B cell (primary cell): ENCODE data around the gene USH2A. TPM values are rescaled to one million over a fixed set of nuclear protein-coding genes. Genes with fewer than 3 reads are reported as not detected.

Experiments
- ATAC-seq: fragments of 200-7000 bp; cut with Tn5 transposase; one replicate; pipeline ENCODE4 v1.10.0; 2021; ENCODE audit warnings: low read depth, mild to moderate bottlenecking, moderate number of reproducible peaks, moderate library complexity
- CTCF ChIA-PET: fragments of 350-600 bp; sonication (Branson Sonifier 250); formaldehyde crosslinking; loops from one replicate; lab custom pipeline; 2021; ENCODE audit warnings: antibody characterized with exemption, inconsistent platforms; lab: Charles Lee
- POLR2A ChIA-PET: fragments of 350-600 bp; sonication (Branson Sonifier 250); formaldehyde crosslinking; loops from one replicate; lab custom pipeline; 2021; ENCODE audit warnings: antibody characterized with exemption; lab: Charles Lee
- DNase-seq: peaks from one replicate; pipeline ENCODE4 v3.0.0; 2013
- H2AFZ ChIP-seq: 2 replicates; pipeline ENCODE4 v1.6.1; 2012; ENCODE audit warnings: mild to moderate bottlenecking, low read depth, low read length; ENCODE audit not compliant: insufficient read depth, poor library complexity, severe bottlenecking
- H3K27ac ChIP-seq, 2 donors: 1 replicate in 1 of 2; 2 replicates in 1 of 2; pipeline ENCODE4 v1.5.1; 2012 to 2013; ENCODE audit warnings: low read length in 2 of 2, mild to moderate bottlenecking in 2 of 2, moderate library complexity in 1 of 2
- H3K27me3 ChIP-seq, 4 experiments: fragments of 200-600 bp in 1 of 4; sonication (generic) in 1 of 4; replicated peaks in 1 of 4; 1 replicate in 2 of 4; 2 replicates in 2 of 4; pipeline versions ENCODE4 v1.6.1 to v1.7.0; 2013 to 2016; ENCODE audit warnings: low read length in 3 of 4, mild to moderate bottlenecking in 2 of 4, mixed read lengths in 1 of 4, moderate library complexity in 1 of 4; ENCODE audit not compliant: insufficient read depth in 4 of 4, control insufficient read depth in 3 of 4; ENCODE audit errors: control extremely low read depth in 1 of 4
- H3K36me3 ChIP-seq, 2 experiments: replicated peaks in 1 of 2; 1 replicate in 1 of 2; 2 replicates in 1 of 2; pipeline versions ENCODE4 v1.6.1 to v1.7.1; 2013; ENCODE audit warnings: low read length in 1 of 2; ENCODE audit not compliant: insufficient read depth in 2 of 2, control insufficient read depth in 1 of 2; ENCODE audit errors: control extremely low read depth in 1 of 2, extremely low read depth in 1 of 2
- H3K4me1 ChIP-seq, 2 donors: fragments of 200-600 bp in 1 of 2; sonication (generic) in 1 of 2; 1 replicate in 1 of 2; 2 replicates in 1 of 2; pipeline versions ENCODE4 v1.5.1 to v1.6.1; 2013 to 2017; ENCODE audit warnings: low read length in 2 of 2; ENCODE audit not compliant: control insufficient read depth in 2 of 2, insufficient read depth in 2 of 2
- H3K4me2 ChIP-seq: replicated peaks from 2 replicates; pipeline ENCODE3; 2012; ENCODE audit warnings: mild to moderate bottlenecking, low read depth, low read length; ENCODE audit not compliant: poor library complexity, severe bottlenecking
- H3K4me3 ChIP-seq, 5 experiments: fragments of 200-600 bp in 1 of 5; sonication (generic) in 1 of 5; 1 replicate in 3 of 5; 2 replicates in 2 of 5; pipeline versions ENCODE4 v1.5.1 to v1.7.0; 2011 to 2016; ENCODE audit warnings: low read length in 4 of 5, mild to moderate bottlenecking in 4 of 5, low read depth in 2 of 5, control low read depth in 1 of 5, moderate library complexity in 1 of 5; ENCODE audit not compliant: insufficient read depth in 1 of 5; ENCODE audit errors: control extremely low read depth in 1 of 5, extremely low read depth in 1 of 5
- H3K79me2 ChIP-seq: fragments of 200-600 bp; sonication (generic); one replicate; pipeline ENCODE4 v1.6.0; 2016; ENCODE audit warnings: low read length; ENCODE audit not compliant: control insufficient read depth, insufficient read depth
- H3K9ac ChIP-seq: fragments of 200-600 bp; sonication (generic); 2 replicates; pipeline ENCODE4 v1.6.1; 2017; ENCODE audit warnings: mild to moderate bottlenecking, low read length, moderate library complexity
- H3K9me3 ChIP-seq, 3 donors: one replicate each; pipeline versions ENCODE4 v1.6.1 to v1.7.1; 2013; ENCODE audit warnings: low read length in 2 of 3; ENCODE audit not compliant: control insufficient read depth in 2 of 3, insufficient read depth in 1 of 3; ENCODE audit errors: control extremely low read depth in 1 of 3
- H4K20me1 ChIP-seq: 2 replicates; pipeline ENCODE4 v1.6.0; 2012; ENCODE audit warnings: mild to moderate bottlenecking, low read length; ENCODE audit not compliant: insufficient read depth, control insufficient read depth, poor library complexity, severe bottlenecking
- H3K27ac Mint-ChIP-seq: one replicate; pipeline ENCODE4 v1.8.0; 2021; ENCODE audit warnings: mixed read lengths
- H3K27me3 Mint-ChIP-seq: one replicate; pipeline ENCODE4 v1.8.0; 2021; ENCODE audit warnings: mixed read lengths
- H3K4me1 Mint-ChIP-seq: one replicate; pipeline ENCODE4 v1.8.0; 2021; ENCODE audit warnings: mixed read lengths
- H3K4me3 Mint-ChIP-seq: one replicate; pipeline ENCODE4 v1.8.0; 2021; ENCODE audit warnings: mixed read lengths
- H3K9me3 Mint-ChIP-seq: one replicate; pipeline ENCODE4 v1.8.0; 2022; ENCODE audit warnings: mixed read lengths; ENCODE audit not compliant: insufficient read depth
- EZH2 ChIP-seq: IDR thresholded peaks from 2 replicates; pipeline ENCODE4 v1.6.1; 2012; ENCODE audit warnings: borderline replicate concordance, low read depth, mild to moderate bottlenecking, moderate library complexity, low read length; ENCODE audit not compliant: insufficient read depth, poor library complexity, severe bottlenecking
- WGBS: methylation state at CpG from one replicate; pipeline ENCODE4 v1.1.5; 2013; ENCODE audit warnings: missing lambda C conversion rate; ENCODE audit not compliant: insufficient coverage; 5-methylcytosine and 5-hydroxymethylcytosine counted together
- intact Hi-C: fragments of 100-400 bp; cut with micrococcal nuclease; formaldehyde crosslinking; loops from one replicate; pipeline ENCODE4 v1.10.0; 2022
- polyA plus RNA-seq: library from polyadenylated mRNA; depleted of rRNA; stranded (reverse); fragments of >200 nt; gene quantifications from 2 replicates; pipeline ENCODE4 v1.2.3, GENCODE V29; 2012
- total RNA-seq, 2 donors: library from RNA; stranded (reverse); fragments of 120-200 nt in 1 of 2; gene quantifications; 1 replicate in 1 of 2; 2 replicates in 1 of 2; pipeline versions ENCODE4 v1.2.3 to v1.2.4, GENCODE V29; 2013 to 2022
- TF ChIP-seq, protein P1 (sequence below): fragments of 200-600 bp; IDR thresholded peaks from one replicate; pipeline ENCODE4 v1.8.0; 2022; ENCODE audit warnings: antibody characterized with exemption, mild to moderate bottlenecking

USH2A gene
- total and polyA plus RNA-seq, 2 donors (not counting 1 experiment from before 2014, with no cell fraction given), result 0.01 TPM; not detected in 1

DNA sequence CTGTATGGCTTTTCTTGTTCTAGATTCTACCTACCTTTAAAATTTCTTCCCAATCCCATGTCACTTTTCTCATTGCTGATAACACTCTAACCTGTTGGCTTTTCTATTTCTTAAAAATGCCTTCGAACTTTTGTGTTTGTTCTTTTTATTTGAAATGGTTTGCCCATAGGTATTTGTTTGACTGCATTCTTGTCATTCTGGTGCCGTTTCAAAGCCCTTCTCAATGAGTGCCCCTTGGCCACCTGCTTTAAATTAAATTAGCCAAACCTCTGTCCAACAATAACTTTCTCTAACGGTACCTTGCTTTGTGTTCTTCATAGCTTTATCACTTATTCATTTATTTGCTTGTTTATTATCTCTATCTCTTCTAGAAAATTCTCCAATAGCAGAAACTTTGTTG, 817.2 kb downstream of the USH2A start:
- no peaks in the 10 kb centered on the region for H3K4me1 ChIP-seq
- Mint-ChIP-seq H3K27ac (no peak overlapping the region), H3K27me3 (no peaks in the 10 kb centered on the region), H3K9me3 (no peaks in the 10 kb centered on the region), H3K4me3 (no peak overlapping the region), H3K4me1 (no peaks in the 10 kb centered on the region)
- DNase-seq (no peak), ATAC-seq (no peak)
- no peaks in the 10 kb centered on the region for H3K79me2 ChIP-seq
- TF ChIP-seq, protein P1, sequence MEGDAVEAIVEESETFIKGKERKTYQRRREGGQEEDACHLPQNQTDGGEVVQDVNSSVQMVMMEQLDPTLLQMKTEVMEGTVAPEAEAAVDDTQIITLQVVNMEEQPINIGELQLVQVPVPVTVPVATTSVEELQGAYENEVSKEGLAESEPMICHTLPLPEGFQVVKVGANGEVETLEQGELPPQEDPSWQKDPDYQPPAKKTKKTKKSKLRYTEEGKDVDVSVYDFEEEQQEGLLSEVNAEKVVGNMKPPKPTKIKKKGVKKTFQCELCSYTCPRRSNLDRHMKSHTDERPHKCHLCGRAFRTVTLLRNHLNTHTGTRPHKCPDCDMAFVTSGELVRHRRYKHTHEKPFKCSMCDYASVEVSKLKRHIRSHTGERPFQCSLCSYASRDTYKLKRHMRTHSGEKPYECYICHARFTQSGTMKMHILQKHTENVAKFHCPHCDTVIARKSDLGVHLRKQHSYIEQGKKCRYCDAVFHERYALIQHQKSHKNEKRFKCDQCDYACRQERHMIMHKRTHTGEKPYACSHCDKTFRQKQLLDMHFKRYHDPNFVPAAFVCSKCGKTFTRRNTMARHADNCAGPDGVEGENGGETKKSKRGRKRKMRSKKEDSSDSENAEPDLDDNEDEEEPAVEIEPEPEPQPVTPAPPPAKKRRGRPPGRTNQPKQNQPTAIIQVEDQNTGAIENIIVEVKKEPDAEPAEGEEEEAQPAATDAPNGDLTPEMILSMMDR, result no peak
- TF ChIP-seq EZH2, result no peak
- no peaks in the 10 kb centered on the region for H4K20me1 ChIP-seq
- no peak overlapping the region for H2AFZ ChIP-seq
- H3K27me3 ChIP-seq, result no peaks in the 10 kb centered on the region
- ChIA-PET POLR2A (no interaction called here), CTCF (no interaction called here)
- H3K9me3 ChIP-seq, result no peaks in the 10 kb centered on the region
- H3K36me3 ChIP-seq, result peaks cover 0 to 3% of the 10 kb centered on the region in 2 experiments
- H3K27ac ChIP-seq, result no peak overlapping the region
- H3K9ac ChIP-seq, result no peak overlapping the region
- intact Hi-C loops, result no loop called here
- H3K4me2 ChIP-seq, result no peak overlapping the region
- 100% methylated on average over 1 of the region's 3 CpGs for WGBS
- H3K4me3 ChIP-seq, result no peak overlapping the region

DNA sequence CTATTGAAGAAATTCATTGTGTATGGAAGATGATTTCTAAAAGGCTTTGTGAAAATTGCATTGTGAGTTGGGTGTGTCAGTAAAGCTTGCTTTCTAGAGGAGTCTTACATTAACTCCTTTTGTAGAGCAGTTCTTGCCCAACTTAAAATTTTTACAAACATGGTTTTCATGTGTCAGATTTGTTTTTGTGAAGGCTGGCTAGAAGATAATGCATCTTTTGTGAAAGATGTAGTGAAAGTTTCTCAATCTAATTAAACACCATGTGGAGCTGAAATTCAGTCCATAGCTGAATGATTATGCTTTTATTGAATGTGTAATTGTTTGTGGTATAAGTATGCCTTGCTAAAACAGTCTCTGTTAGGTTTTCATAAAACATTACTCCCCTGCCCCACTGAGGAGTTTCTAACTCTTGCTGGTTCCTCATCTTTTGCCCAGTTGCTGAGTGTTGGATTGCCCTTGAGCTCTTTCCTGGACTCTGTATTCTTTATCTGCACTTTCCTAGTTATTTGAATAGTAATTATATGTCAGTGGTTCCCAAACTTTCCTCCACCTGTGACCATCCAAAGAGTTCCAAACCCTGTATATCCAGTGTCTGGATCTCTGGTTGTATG, 818.1 kb downstream of the USH2A start:
- Histone ChIP-seq H2AFZ (no peak overlapping the region), H3K27ac (no peak overlapping the region), H3K4me3 (no peak overlapping the region), H3K4me2 (no peak overlapping the region), H4K20me1 (no peaks in the 10 kb centered on the region), H3K79me2 (no peaks in the 10 kb centered on the region), H3K4me1 (no peaks in the 10 kb centered on the region), H3K9ac (no peak overlapping the region), H3K36me3 (peaks cover 0 to 3% of the 10 kb centered on the region in 2 experiments), H3K9me3 (no peaks in the 10 kb centered on the region), H3K27me3 (no peaks in the 10 kb centered on the region)
- intact Hi-C loops, result no loop called here
- Mint-ChIP-seq H3K4me3 (no peak overlapping the region), H3K27me3 (no peaks in the 10 kb centered on the region), H3K27ac (no peak overlapping the region), H3K4me1 (no peaks in the 10 kb centered on the region), H3K9me3 (no peaks in the 10 kb centered on the region)
- CTCF ChIA-PET, result no interaction called here
- POLR2A ChIA-PET, result no interaction called here
- DNase-seq (no peak), ATAC-seq (no peak)
- TF ChIP-seq EZH2, result no peak
- TF ChIP-seq, protein P1, result no peak
